Thymus (tissue), 11 donors: Measurements from ENCODE around the gene LMO1. TPM values are rescaled to one million over a fixed set of nuclear protein-coding genes. Genes with fewer than 3 reads are reported as not detected.

Experiments used
- DNase-seq, 9 donors: peaks; one replicate each; pipeline ENCODE4 v3.0.0-alpha.2; 2013; ENCODE audit warnings: low spot score in 9 of 9, low read depth in 6 of 9, missing footprints in 1 of 9
- H3K27ac ChIP-seq, 2 donors: one replicate each; pipeline ENCODE4 v1.5.1; 2013; ENCODE audit warnings: control low read depth in 1 of 2, low read depth in 1 of 2, low read length in 1 of 2, mild to moderate bottlenecking in 1 of 2, moderate library complexity in 1 of 2
- H3K27me3 ChIP-seq, 2 donors: one replicate each; pipeline ENCODE4 v1.5.1; 2013; ENCODE audit warnings: low read length in 1 of 2; ENCODE audit not compliant: control insufficient read depth in 2 of 2, insufficient read depth in 1 of 2
- H3K36me3 ChIP-seq, 2 donors: one replicate each; pipeline ENCODE4 v1.5.1; 2013; ENCODE audit warnings: low read length in 1 of 2, mild to moderate bottlenecking in 1 of 2, moderate library complexity in 1 of 2; ENCODE audit not compliant: control insufficient read depth in 2 of 2, insufficient read depth in 2 of 2
- H3K4me1 ChIP-seq, 2 donors: one replicate each; pipeline ENCODE4 v1.5.1; 2013; ENCODE audit warnings: low read length in 2 of 2; ENCODE audit not compliant: control insufficient read depth in 2 of 2, insufficient read depth in 2 of 2
- H3K4me3 ChIP-seq, 2 donors: one replicate each; pipeline ENCODE4 v1.5.1; 2013; ENCODE audit warnings: low read length in 2 of 2, control low read depth in 1 of 2, mild to moderate bottlenecking in 1 of 2
- H3K9me3 ChIP-seq, 2 donors: one replicate each; pipeline ENCODE4 v1.5.1; 2013; ENCODE audit warnings: low read length in 1 of 2, mild to moderate bottlenecking in 1 of 2; ENCODE audit not compliant: control insufficient read depth in 2 of 2, insufficient read depth in 1 of 2
- whole genome bisulfite sequencing: extraction: QIAGEN DNeasy Blood & Tissue Kit; methylation state at CpG from one replicate; pipeline ENCODE4 v1.1.7; 2013; 5-methylcytosine and 5-hydroxymethylcytosine counted together
- polyA plus RNA-seq: library from polyadenylated mRNA; stranded (reverse); fragments of 200-250 nt; gene quantifications from one replicate; pipeline ENCODE4 v1.2.3, GENCODE V29; 2013
- total RNA-seq: library from RNA; stranded (reverse); fragments of 120-200 nt; gene quantifications from one replicate; pipeline ENCODE4 v1.2.4, GENCODE V29; 2013
- donor health status: healthy.

The LMO1 gene
- total and polyA plus RNA-seq, 2 donors = 0.05 to 0.32 TPM

GRCh38 chr11:8253566-8253965 lies 10.1 kb downstream of the LMO1 start:
- 93% methylated on average over 12 of the region's 12 CpGs for WGBS
- Histone ChIP-seq H3K9me3 (no peaks in the 10 kb centered on the region), H3K27ac (no peak overlapping the region), H3K4me3 (no peak overlapping the region), H3K27me3 (peaks cover 0 to 6% of the 10 kb centered on the region in 2 donors), H3K36me3 (no peaks in the 10 kb centered on the region), H3K4me1 (no peaks in the 10 kb centered on the region)
- DNase-seq = no peak

GRCh38 chr11:8252946-8253345 lies 10.7 kb downstream of the LMO1 start:
- no peak for DNase-seq
- no peak overlapping the region for H3K4me3 ChIP-seq
- WGBS = 88% methylated on average over 5 of the region's 5 CpGs

GRCh38 chr11:8252388-8252787 lies 11.3 kb downstream of the LMO1 start:
- 90% methylated on average over 5 of the region's 5 CpGs for WGBS
- no peak overlapping the region for H3K27ac ChIP-seq
- no peak for DNase-seq
- no peaks in the 10 kb centered on the region for H3K9me3 ChIP-seq
- no peak overlapping the region for H3K4me3 ChIP-seq
- H3K4me1 ChIP-seq = no peaks in the 10 kb centered on the region
- no peaks in the 10 kb centered on the region for H3K36me3 ChIP-seq
- no peaks in the 10 kb centered on the region for H3K27me3 ChIP-seq

More at GRCh38 chr11:8252946-8253345, 10.7 kb downstream of the LMO1 start:
- H3K9me3 ChIP-seq = no peaks in the 10 kb centered on the region
- no peak overlapping the region for H3K27ac ChIP-seq
- H3K27me3 ChIP-seq = no peaks in the 10 kb centered on the region
- H3K4me1 ChIP-seq = no peaks in the 10 kb centered on the region
- H3K36me3 ChIP-seq = no peaks in the 10 kb centered on the region

- no peaks in the 10 kb centered on the region for H3K9me3 ChIP-seq
Observed at GRCh38 chr11:8251616-8252295, 11.9 kb downstream of the LMO1 start.

GRCh38 chr11:8250981-8251615 lies 12.6 kb downstream of the LMO1 start:
- no peaks in the 10 kb centered on the region for H3K27me3 ChIP-seq
- no peaks in the 10 kb centered on the region for H3K36me3 ChIP-seq
- 96% methylated on average over 11 of the region's 11 CpGs for WGBS
- no peaks in the 10 kb centered on the region for H3K9me3 ChIP-seq
- DNase-seq = no peak
- no peak overlapping the region for H3K4me3 ChIP-seq
- no peaks in the 10 kb centered on the region for H3K4me1 ChIP-seq
- no peak overlapping the region for H3K27ac ChIP-seq

More at GRCh38 chr11:8251616-8252295, 11.9 kb downstream of the LMO1 start:
- 96% methylated on average over 10 of the region's 10 CpGs for WGBS
- H3K4me1 ChIP-seq = no peaks in the 10 kb centered on the region
- H3K36me3 ChIP-seq = no peaks in the 10 kb centered on the region
- DNase-seq = no peak
- H3K27me3 ChIP-seq = no peaks in the 10 kb centered on the region
- no peak overlapping the region for H3K27ac ChIP-seq
- no peak overlapping the region for H3K4me3 ChIP-seq

GRCh38 chr11:8250434-8250833 lies 13.2 kb downstream of the LMO1 start:
- H3K27ac ChIP-seq = no peak overlapping the region
- no peaks in the 10 kb centered on the region for H3K36me3 ChIP-seq
- H3K9me3 ChIP-seq = no peaks in the 10 kb centered on the region
- no peaks in the 10 kb centered on the region for H3K4me1 ChIP-seq
- H3K27me3 ChIP-seq = no peaks in the 10 kb centered on the region
- WGBS = 70% methylated on average over 5 of the region's 5 CpGs
- DNase-seq = no peak
- H3K4me3 ChIP-seq = no peak overlapping the region

GRCh38 chr11:8249482-8249881 lies 14.2 kb downstream of the LMO1 start:
- no peaks in the 10 kb centered on the region for H3K36me3 ChIP-seq
- H3K27me3 ChIP-seq = no peaks in the 10 kb centered on the region
- no peaks in the 10 kb centered on the region for H3K4me1 ChIP-seq
- no peak for DNase-seq
- no peaks in the 10 kb centered on the region for H3K9me3 ChIP-seq
- no peak overlapping the region for H3K4me3 ChIP-seq
- H3K27ac ChIP-seq = no peak overlapping the region
- WGBS = 73% methylated on average over 6 of the region's 6 CpGs

GRCh38 chr11:8248786-8249185 lies 14.9 kb downstream of the LMO1 start:
- H3K27me3 ChIP-seq = no peaks in the 10 kb centered on the region
- H3K27ac ChIP-seq = no peak overlapping the region
- 92% methylated on average over 1 of the region's 1 CpG for WGBS
- H3K36me3 ChIP-seq = no peaks in the 10 kb centered on the region
- no peaks in the 10 kb centered on the region for H3K9me3 ChIP-seq
- H3K4me1 ChIP-seq = no peaks in the 10 kb centered on the region
- H3K4me3 ChIP-seq = no peak overlapping the region
- DNase-seq = no peak

- Histone ChIP-seq H3K27me3 (no peaks in the 10 kb centered on the region), H3K36me3 (no peaks in the 10 kb centered on the region), H3K9me3 (no peaks in the 10 kb centered on the region), H3K27ac (no peak overlapping the region), H3K4me1 (no peaks in the 10 kb centered on the region), H3K4me3 (no peak overlapping the region)
- WGBS = 86% methylated on average over 6 of the region's 6 CpGs
- DNase-seq = no peak
Observed at GRCh38 chr11:8247312-8247711, 16.4 kb downstream of the LMO1 start.
